ENCODE measurements around the gene TANC1. TPM values are rescaled to one million over a fixed set of nuclear protein-coding genes. Genes with fewer than 3 reads are reported as not detected.

TANC1 gene
- total and polyA plus RNA-seq, 9 donors: 14.3 to 25.2 (median 20.1) TPM

- WGBS (ENCODE audit: insufficient coverage): no CpG with 5 or more reads among the region's 4 CpGs
- no peak for DNase-seq
- H3K4me3 ChIP-seq (ENCODE audit: low read length): no peak overlapping the region
- H3K27me3 ChIP-seq (ENCODE audit: control insufficient read depth, insufficient read depth, low read length): no peaks in the 10 kb centered on the region
- no peak overlapping the region for H3K27ac ChIP-seq (ENCODE audit: low read length)
- peaks cover 39% of the 10 kb centered on the region for H3K4me1 ChIP-seq (ENCODE audit: control insufficient read depth, insufficient read depth, low read length)
- peaks cover 18% of the 10 kb centered on the region for H3K36me3 ChIP-seq (ENCODE audit: control insufficient read depth, insufficient read depth, low read length)
- H3K9me3 ChIP-seq (replicated peaks; ENCODE audit: control insufficient read depth, low read depth, low read length): no peaks in the 10 kb centered on the region
Measured at GRCh38 chr2:159153063-159153462, 184.6 kb downstream of the TANC1 start.

DNA sequence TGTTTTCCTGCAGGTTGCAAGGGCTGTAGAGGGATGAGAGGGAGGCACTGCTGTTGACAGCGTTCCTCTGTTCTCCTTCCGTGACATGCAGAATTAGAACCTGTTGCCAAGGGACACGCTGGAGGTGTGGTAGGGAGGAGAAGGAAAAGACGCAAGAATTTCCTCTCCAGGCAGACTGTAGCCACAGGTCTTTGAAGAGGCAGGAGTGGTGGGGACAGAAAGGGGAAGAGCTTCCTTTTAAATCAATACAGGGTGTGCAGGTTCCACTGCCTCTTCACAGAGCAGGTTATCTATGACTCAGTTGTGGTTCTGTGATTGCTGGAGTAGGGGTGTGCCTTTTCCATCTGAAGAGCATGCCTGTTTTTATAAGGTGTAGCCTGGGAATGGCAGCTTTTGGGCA lies 185.0 kb downstream of the TANC1 start:
- WGBS (ENCODE audit: insufficient coverage): 100% methylated on average over 1 of the region's 4 CpGs
- DNase-seq: no peak
- H3K36me3 ChIP-seq (ENCODE audit: control insufficient read depth, insufficient read depth, low read length): peaks cover 18% of the 10 kb centered on the region
- no peak overlapping the region for H3K4me3 ChIP-seq (ENCODE audit: low read length)
- peaks cover 37% of the 10 kb centered on the region for H3K4me1 ChIP-seq (ENCODE audit: control insufficient read depth, insufficient read depth, low read length)
- no peak overlapping the region for H3K27ac ChIP-seq (ENCODE audit: low read length)
- no peaks in the 10 kb centered on the region for H3K9me3 ChIP-seq (replicated peaks; ENCODE audit: control insufficient read depth, low read depth, low read length)
- no peaks in the 10 kb centered on the region for H3K27me3 ChIP-seq (ENCODE audit: control insufficient read depth, insufficient read depth, low read length)

DNA sequence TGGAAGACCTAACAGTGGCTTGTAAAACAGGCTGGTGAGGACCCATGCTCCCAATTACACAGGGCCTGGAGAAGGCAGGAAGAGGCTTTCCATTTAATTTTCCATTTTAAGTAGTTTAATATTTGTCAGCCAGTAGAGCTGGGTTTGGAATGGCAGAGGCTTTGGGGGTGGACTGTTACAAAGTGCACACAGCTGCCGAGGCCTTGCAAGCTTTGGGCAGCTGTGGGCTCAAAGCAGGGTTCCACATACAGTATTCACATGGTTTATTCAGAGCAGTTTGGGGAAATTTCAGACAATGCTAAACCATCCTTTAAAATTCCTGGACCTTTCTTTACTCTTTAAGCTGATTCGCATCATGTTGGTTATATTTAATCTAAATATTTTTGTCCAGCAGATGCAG lies 185.5 kb downstream of the TANC1 start:
- peak overlapping the region; percentile 68 for H3K27ac ChIP-seq (ENCODE audit: low read length)
- H3K4me1 ChIP-seq (ENCODE audit: control insufficient read depth, insufficient read depth, low read length): peaks cover 33% of the 10 kb centered on the region
- peak; percentile 41 for DNase-seq
- WGBS (ENCODE audit: insufficient coverage): 50% methylated on average over 1 of the region's 2 CpGs
- H3K9me3 ChIP-seq (replicated peaks; ENCODE audit: control insufficient read depth, low read depth, low read length): no peaks in the 10 kb centered on the region
- H3K4me3 ChIP-seq (ENCODE audit: low read length): no peak overlapping the region
- H3K27me3 ChIP-seq (ENCODE audit: control insufficient read depth, insufficient read depth, low read length): no peaks in the 10 kb centered on the region
- peaks cover 18% of the 10 kb centered on the region for H3K36me3 ChIP-seq (ENCODE audit: control insufficient read depth, insufficient read depth, low read length)

DNA sequence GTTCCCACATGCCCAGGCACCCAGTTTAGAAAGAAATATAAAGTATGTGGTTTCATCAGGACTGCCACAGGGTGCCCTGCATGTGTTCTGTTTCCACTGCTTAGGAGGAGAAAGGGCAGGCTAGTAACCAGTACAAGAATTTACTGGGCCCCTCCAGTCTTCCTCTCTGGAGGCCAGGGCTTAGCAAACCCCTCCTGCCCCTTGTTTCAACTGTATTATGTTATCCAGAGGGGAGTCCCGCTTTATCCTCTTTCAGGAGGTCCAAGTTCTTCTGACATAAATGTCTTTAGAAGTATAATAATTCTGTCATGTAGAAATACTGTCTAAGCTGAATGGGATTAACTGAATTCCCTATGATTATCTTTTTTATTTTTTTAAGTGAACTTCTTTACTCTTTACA lies 185.9 kb downstream of the TANC1 start:
- Histone ChIP-seq H3K4me3 (ENCODE audit: low read length) (no peak overlapping the region), H3K4me1 (ENCODE audit: control insufficient read depth, insufficient read depth, low read length) (peaks cover 33% of the 10 kb centered on the region), H3K27ac (ENCODE audit: low read length) (peak overlapping the region; percentile 68), H3K36me3 (ENCODE audit: control insufficient read depth, insufficient read depth, low read length) (peaks cover 18% of the 10 kb centered on the region), H3K9me3 (replicated peaks; ENCODE audit: control insufficient read depth, low read depth, low read length) (no peaks in the 10 kb centered on the region), H3K27me3 (ENCODE audit: control insufficient read depth, insufficient read depth, low read length) (no peaks in the 10 kb centered on the region)
- WGBS (ENCODE audit: insufficient coverage): no CpG with 5 or more reads among the region's 1 CpG
- DNase-seq: no peak

DNA sequence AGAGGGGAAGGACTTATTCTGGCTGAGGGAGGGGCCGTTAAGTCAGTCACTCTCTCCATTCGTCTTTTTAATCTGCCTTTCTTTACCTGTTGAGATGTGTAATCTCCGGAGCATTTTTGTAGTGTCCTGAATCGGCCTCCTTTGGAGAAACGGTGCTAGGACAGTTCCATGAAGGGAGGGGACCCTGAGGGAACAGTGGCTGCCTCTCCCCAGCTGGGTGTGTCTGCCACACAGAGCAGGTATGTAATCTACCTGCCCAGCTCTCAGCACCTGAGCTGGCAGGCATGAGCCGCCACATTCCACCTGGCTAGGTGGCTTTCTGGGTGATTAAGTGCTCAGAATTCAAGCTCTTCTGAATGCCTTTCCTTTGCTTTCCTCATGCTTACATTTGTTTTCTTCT lies 186.9 kb downstream of the TANC1 start:
- H3K27ac ChIP-seq (ENCODE audit: low read length): no peak overlapping the region
- no peak for DNase-seq
- no peaks in the 10 kb centered on the region for H3K27me3 ChIP-seq (ENCODE audit: control insufficient read depth, insufficient read depth, low read length)
- H3K9me3 ChIP-seq (replicated peaks; ENCODE audit: control insufficient read depth, low read depth, low read length): no peaks in the 10 kb centered on the region
- H3K4me3 ChIP-seq (ENCODE audit: low read length): no peak overlapping the region
- peaks cover 29% of the 10 kb centered on the region for H3K4me1 ChIP-seq (ENCODE audit: control insufficient read depth, insufficient read depth, low read length)
- WGBS (ENCODE audit: insufficient coverage): no CpG with 5 or more reads among the region's 6 CpGs
- H3K36me3 ChIP-seq (ENCODE audit: control insufficient read depth, insufficient read depth, low read length): peaks cover 17% of the 10 kb centered on the region

DNA sequence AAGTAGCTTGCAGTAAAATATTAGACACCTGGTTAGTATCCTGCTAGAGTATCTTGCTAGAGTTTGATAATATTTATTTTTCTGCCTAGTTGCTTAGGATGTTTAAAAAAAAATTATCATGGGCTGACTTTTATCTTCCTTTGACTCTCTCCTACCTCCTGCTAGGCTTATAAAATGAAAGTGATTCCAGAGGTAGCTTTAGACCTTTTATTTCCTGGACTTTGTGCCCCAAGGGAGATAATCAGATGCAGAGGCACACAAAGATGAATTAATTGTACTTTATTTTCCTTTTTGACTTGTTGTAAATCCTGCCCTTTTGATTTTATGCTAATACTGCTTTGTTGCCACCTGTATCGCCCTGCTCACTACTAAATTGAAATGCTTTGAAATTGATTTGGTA lies 187.4 kb downstream of the TANC1 start:
- peaks cover 29% of the 10 kb centered on the region for H3K4me1 ChIP-seq (ENCODE audit: control insufficient read depth, insufficient read depth, low read length)
- H3K36me3 ChIP-seq (ENCODE audit: control insufficient read depth, insufficient read depth, low read length): peaks cover 14% of the 10 kb centered on the region
- WGBS (ENCODE audit: insufficient coverage): no CpG with 5 or more reads among the region's 1 CpG
- no peak overlapping the region for H3K4me3 ChIP-seq (ENCODE audit: low read length)
- no peaks in the 10 kb centered on the region for H3K27me3 ChIP-seq (ENCODE audit: control insufficient read depth, insufficient read depth, low read length)
- no peak for DNase-seq
- H3K27ac ChIP-seq (ENCODE audit: low read length): no peak overlapping the region
- H3K9me3 ChIP-seq (replicated peaks; ENCODE audit: control insufficient read depth, low read depth, low read length): no peaks in the 10 kb centered on the region

DNA sequence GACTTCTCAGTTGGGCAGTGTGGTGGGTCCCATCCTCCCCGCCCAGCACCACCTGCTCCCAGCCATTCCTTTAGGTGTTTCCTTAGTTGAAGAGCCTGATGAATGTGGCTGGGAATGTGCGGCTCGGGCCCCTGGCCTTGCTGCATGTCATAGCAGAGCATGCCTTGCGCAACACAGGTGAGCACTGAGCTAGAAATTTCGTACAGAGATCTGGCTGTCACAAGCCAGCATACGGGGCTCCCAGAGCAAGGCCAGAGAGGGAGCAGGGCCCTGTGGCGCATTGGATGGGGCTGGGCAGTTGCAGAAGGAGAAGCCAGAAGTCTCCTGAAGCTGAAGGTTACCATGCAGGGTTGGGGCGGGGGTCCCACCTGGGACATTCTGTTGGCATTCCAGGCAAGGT lies 188.4 kb downstream of the TANC1 start:
- Histone ChIP-seq H3K4me3 (ENCODE audit: low read length) (no peak overlapping the region), H3K9me3 (replicated peaks; ENCODE audit: control insufficient read depth, low read depth, low read length) (no peaks in the 10 kb centered on the region), H3K27ac (ENCODE audit: low read length) (no peak overlapping the region), H3K4me1 (ENCODE audit: control insufficient read depth, insufficient read depth, low read length) (peaks cover 29% of the 10 kb centered on the region), H3K27me3 (ENCODE audit: control insufficient read depth, insufficient read depth, low read length) (no peaks in the 10 kb centered on the region), H3K36me3 (ENCODE audit: control insufficient read depth, insufficient read depth, low read length) (peaks cover 7% of the 10 kb centered on the region)
- no peak for DNase-seq
- 94% methylated on average over 8 of the region's 8 CpGs for WGBS (ENCODE audit: insufficient coverage)

DNA sequence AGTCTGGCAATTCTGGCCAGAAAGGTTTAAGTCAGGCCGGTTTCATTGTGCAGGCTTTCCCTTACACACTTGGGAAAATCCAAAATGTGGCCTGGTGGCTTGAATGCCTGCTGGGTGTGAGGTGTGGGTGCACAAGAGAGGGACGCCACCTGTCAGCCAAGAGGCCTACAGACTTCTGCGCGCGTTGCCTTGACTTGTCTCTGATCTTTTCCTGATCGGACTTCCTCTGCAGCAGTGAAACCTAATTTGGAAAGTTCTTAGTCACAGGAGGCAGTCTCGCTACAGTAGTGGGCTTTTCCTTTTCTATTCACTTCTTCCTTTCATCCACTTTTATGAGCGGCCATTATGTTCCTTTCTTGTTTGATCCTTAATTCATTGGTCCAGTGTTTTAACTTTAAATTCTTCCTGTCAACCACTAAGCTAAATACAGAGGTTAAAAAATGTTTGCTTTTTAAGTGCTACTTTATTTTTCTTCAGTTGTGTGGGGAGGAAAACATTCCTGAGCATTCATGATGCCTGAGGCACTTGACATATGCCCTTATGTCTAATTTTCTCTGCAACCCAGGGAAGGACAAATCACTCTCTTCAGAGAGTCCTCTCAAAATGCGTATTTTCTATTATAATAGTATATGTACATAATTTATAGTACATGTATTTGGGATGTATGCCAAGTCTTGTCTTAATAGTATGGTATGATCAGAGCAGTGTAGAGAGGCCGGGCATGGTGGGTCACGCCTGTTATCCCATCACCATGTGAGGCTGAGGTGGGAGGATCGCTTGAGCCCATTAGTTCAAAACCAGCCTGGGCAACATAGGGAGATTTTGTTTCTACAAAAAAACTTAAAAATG lies 189.1 kb downstream of the TANC1 start:
- WGBS (ENCODE audit: insufficient coverage): 67% methylated on average over 9 of the region's 12 CpGs
- no peak for DNase-seq
- Histone ChIP-seq H3K9me3 (replicated peaks; ENCODE audit: control insufficient read depth, low read depth, low read length) (no peaks in the 10 kb centered on the region), H3K27me3 (ENCODE audit: control insufficient read depth, insufficient read depth, low read length) (no peaks in the 10 kb centered on the region), H3K4me1 (ENCODE audit: control insufficient read depth, insufficient read depth, low read length) (peaks cover 29% of the 10 kb centered on the region), H3K27ac (ENCODE audit: low read length) (no peak overlapping the region), H3K36me3 (ENCODE audit: control insufficient read depth, insufficient read depth, low read length) (peaks cover 7% of the 10 kb centered on the region), H3K4me3 (ENCODE audit: low read length) (no peak overlapping the region)

GRCh38 chr2:159160412-159160811 lies 192.0 kb downstream of the TANC1 start:
- no peaks in the 10 kb centered on the region for H3K27me3 ChIP-seq (ENCODE audit: control insufficient read depth, insufficient read depth, low read length)
- H3K9me3 ChIP-seq (replicated peaks; ENCODE audit: control insufficient read depth, low read depth, low read length): no peaks in the 10 kb centered on the region
- peaks cover 18% of the 10 kb centered on the region for H3K4me1 ChIP-seq (ENCODE audit: control insufficient read depth, insufficient read depth, low read length)
- WGBS (ENCODE audit: insufficient coverage): 88% methylated on average over 4 of the region's 4 CpGs
- H3K36me3 ChIP-seq (ENCODE audit: control insufficient read depth, insufficient read depth, low read length): peaks cover 15% of the 10 kb centered on the region
- no peak overlapping the region for H3K4me3 ChIP-seq (ENCODE audit: low read length)
- H3K27ac ChIP-seq (ENCODE audit: low read length): no peak overlapping the region
- DNase-seq: no peak

DNA sequence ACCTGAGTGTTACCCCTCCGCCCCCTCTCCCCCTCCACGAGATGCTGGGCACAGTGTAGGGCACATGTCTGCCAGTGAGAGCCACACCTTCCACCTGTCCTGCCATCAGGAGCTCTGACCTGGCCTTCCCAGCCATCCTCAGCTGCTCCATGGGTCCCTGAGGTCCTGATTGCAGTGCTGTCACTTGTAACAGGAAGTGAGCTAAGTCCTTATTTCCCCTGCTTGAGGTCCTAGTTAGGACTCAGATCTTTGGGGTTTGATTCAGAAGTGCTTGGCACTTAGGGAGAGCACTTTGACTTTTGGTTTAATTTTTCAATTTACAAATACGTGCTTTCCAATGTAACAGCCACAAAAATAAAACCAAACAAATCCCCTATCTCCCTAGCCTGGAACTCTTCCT lies 192.5 kb downstream of the TANC1 start:
- Histone ChIP-seq H3K4me3 (ENCODE audit: low read length) (no peak overlapping the region), H3K36me3 (ENCODE audit: control insufficient read depth, insufficient read depth, low read length) (peaks cover 15% of the 10 kb centered on the region), H3K27me3 (ENCODE audit: control insufficient read depth, insufficient read depth, low read length) (no peaks in the 10 kb centered on the region), H3K9me3 (replicated peaks; ENCODE audit: control insufficient read depth, low read depth, low read length) (no peaks in the 10 kb centered on the region), H3K4me1 (ENCODE audit: control insufficient read depth, insufficient read depth, low read length) (peaks cover 17% of the 10 kb centered on the region), H3K27ac (ENCODE audit: low read length) (no peak overlapping the region)
- WGBS (ENCODE audit: insufficient coverage): 60% methylated on average over 2 of the region's 3 CpGs
- DNase-seq: no peak

Data from muscle of leg (tissue), 11 donors.